OCI-M2 (cell line): Measurements from ENCODE around the gene SLC2A5.

Experiments used
- DNase-seq: peaks from one replicate; lab custom pipeline; 2025; ENCODE audit not compliant: unreplicated experiment; lab: John Stamatoyannopoulos, UW

SLC2A5 gene

GRCh38 chr1:9065213-9065751, 4.2 kb downstream of the SLC2A5 start:
- DNase-seq: no peak

GRCh38 chr1:9062846-9063245, 6.6 kb downstream of the SLC2A5 start:
- DNase-seq: no peak

GRCh38 chr1:9062021-9062471, 7.4 kb downstream of the SLC2A5 start:
- no peak for DNase-seq

- no peak for DNase-seq
Observed at GRCh38 chr1:9061252-9061960, 8.0 kb downstream of the SLC2A5 start.

GRCh38 chr1:9059891-9060744, 9.3 kb downstream of the SLC2A5 start:
- DNase-seq: no peak

GRCh38 chr1:9058465-9058864, 11.0 kb downstream of the SLC2A5 start:
- DNase-seq: no peak

- no peak for DNase-seq
Observed at GRCh38 chr1:9057851-9058250, 11.6 kb downstream of the SLC2A5 start.

- DNase-seq: no peak
Observed at GRCh38 chr1:9052272-9053049, 17.0 kb downstream of the SLC2A5 start.

GRCh38 chr1:9051379-9051778, 18.1 kb downstream of the SLC2A5 start:
- DNase-seq: no peak

- DNase-seq: no peak
Observed at GRCh38 chr1:9050803-9051202, 18.6 kb downstream of the SLC2A5 start.

- DNase-seq: no peak
Observed at GRCh38 chr1:9048551-9048950, 20.9 kb downstream of the SLC2A5 start.

- no peak for DNase-seq
Observed at GRCh38 chr1:9047019-9047418, 22.4 kb downstream of the SLC2A5 start.

GRCh38 chr1:9045861-9046510, 23.4 kb downstream of the SLC2A5 start:
- DNase-seq: no peak

- no peak for DNase-seq
Observed at GRCh38 chr1:9044236-9044635, 25.2 kb downstream of the SLC2A5 start.

- DNase-seq: no peak
Observed at GRCh38 chr1:9042272-9042671, 27.2 kb downstream of the SLC2A5 start.

GRCh38 chr1:9041116-9041779, 28.2 kb downstream of the SLC2A5 start:
- no peak for DNase-seq

GRCh38 chr1:9040659-9041030, 28.8 kb downstream of the SLC2A5 start:
- DNase-seq: no peak

GRCh38 chr1:9039761-9040658, 29.4 kb downstream of the SLC2A5 start:
- no peak for DNase-seq
